Measurements from ENCODE around the gene BMP5.

BMP5 gene

GRCh38 chr6:55874316-55874715 lies 1.1 kb downstream of the BMP5 start:
- DNase-seq (ENCODE audit: low spot score) = no peak
- in situ Hi-C loops (cut with MboI; ENCODE audit: low pct_unique_long_range_greater_than_20kb, low sequenced_read_pairs, unreplicated experiment) = no loop called here
- TF ChIP-seq CTCF (IDR thresholded peaks at IDR 0.05; ENCODE audit: extremely low read depth, insufficient read depth, missing control alignments) = no peak

GRCh38 chr6:55872866-55873265 lies 2.5 kb downstream of the BMP5 start:
- no peak for DNase-seq (ENCODE audit: low spot score)
- TF ChIP-seq CTCF (IDR thresholded peaks at IDR 0.05; ENCODE audit: extremely low read depth, insufficient read depth, missing control alignments) = no peak
- in situ Hi-C loops (cut with MboI; ENCODE audit: low pct_unique_long_range_greater_than_20kb, low sequenced_read_pairs, unreplicated experiment) = no loop called here

- in situ Hi-C loops (cut with MboI; ENCODE audit: low pct_unique_long_range_greater_than_20kb, low sequenced_read_pairs, unreplicated experiment) = no loop called here
- no peak for DNase-seq (ENCODE audit: low spot score)
- TF ChIP-seq CTCF (IDR thresholded peaks at IDR 0.05; ENCODE audit: extremely low read depth, insufficient read depth, missing control alignments) = no peak
Measured at GRCh38 chr6:55870181-55870813, 5.1 kb downstream of the BMP5 start.

GRCh38 chr6:55869674-55870073 lies 5.7 kb downstream of the BMP5 start:
- in situ Hi-C loops (cut with MboI; ENCODE audit: low pct_unique_long_range_greater_than_20kb, low sequenced_read_pairs, unreplicated experiment) = no loop called here
- TF ChIP-seq CTCF (IDR thresholded peaks at IDR 0.05; ENCODE audit: extremely low read depth, insufficient read depth, missing control alignments) = no peak
- DNase-seq (ENCODE audit: low spot score) = no peak

DNA sequence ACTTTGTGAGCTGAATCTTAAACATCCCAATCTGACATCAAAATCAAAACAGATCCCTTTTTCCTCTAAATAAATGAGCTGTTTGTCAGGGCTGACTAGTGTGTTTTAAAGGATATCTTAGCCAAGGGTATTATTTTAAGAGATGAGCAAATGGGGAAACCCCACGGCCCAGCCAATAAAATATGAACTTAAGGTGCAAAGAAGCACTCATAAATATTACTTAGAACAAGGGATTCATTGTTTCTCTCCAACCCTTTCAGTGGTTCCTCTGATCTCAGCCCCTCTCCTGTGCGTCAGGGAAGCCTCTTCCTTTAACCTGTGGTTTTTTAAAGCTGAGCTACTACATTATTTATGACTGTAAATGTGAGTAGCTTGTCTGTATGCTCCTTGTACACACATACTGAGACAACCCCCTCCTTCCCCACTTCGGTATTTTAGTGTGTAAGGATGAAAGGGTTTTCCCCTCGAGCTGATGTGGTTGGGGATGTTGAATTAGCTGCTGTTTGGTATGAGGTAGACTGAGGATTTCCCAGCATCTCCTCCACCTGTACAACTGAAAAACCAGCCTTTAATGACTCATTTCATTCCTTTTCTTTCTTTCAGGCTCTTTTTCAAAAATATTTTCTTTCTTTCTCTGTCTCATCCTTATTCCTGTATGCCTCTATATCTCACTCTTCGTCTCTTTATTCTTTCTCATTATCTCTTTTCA lies 6.5 kb downstream of the BMP5 start:
- in situ Hi-C loops (cut with MboI; ENCODE audit: low pct_unique_long_range_greater_than_20kb, low sequenced_read_pairs, unreplicated experiment) = no loop called here
- TF ChIP-seq CTCF (IDR thresholded peaks at IDR 0.05; ENCODE audit: extremely low read depth, insufficient read depth, missing control alignments) = no peak
- DNase-seq (ENCODE audit: low spot score) = peak; percentile 28

DNA sequence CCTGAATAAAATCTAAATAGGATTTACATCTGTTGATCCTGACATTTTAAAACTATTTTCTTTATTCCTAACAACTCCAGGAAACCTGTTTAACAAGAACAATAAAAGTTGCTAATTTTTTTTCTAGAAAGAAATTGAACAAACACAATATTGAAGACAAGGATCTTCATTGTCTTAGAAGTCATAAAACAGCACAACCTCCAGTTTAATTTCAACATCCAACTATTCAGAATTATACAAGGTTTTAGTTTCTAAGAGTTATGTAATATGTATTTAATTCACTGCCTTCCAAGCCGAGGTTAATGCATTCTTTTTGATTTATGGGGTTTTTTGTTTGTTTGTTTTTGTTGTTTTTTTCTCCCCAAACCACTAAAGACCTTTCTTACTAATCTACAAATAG lies 7.2 kb downstream of the BMP5 start:
- in situ Hi-C loops (cut with MboI; ENCODE audit: low pct_unique_long_range_greater_than_20kb, low sequenced_read_pairs, unreplicated experiment) = no loop called here
- no peak for TF ChIP-seq CTCF (IDR thresholded peaks at IDR 0.05; ENCODE audit: extremely low read depth, insufficient read depth, missing control alignments)
- DNase-seq (ENCODE audit: low spot score) = no peak

Data from GM13977 (cell line).